ENCODE results near the gene HYAL3. TPM values are rescaled to one million over a fixed set of nuclear protein-coding genes. Genes with fewer than 3 reads are reported as not detected.
"Not testable (repeated sequence)": the region's sequence is repeated elsewhere in the genome, so short reads cannot be mapped to it uniquely, and the experiment has no call there.

The HYAL3 gene
- polyA plus RNA-seq, 1 experiment, result 8.5 TPM

- no peak; the same call in 1 of the 2 replicates for TF ChIP-seq CTCF (IDR thresholded peaks at IDR 0.05; ENCODE audit: insufficient read depth, low read depth, low read length)
- ChIA-PET CTCF (interaction anchor here (0.7 to 3.1 kb wide), 10 partner anchors 8 to 81 kb away, joined by 3 to 17 read pairs (median 6); partner anchors contain the start of gene ZMYND10), POLR2A (interaction anchor here (0.5 to 1.1 kb wide), 8 partner anchors 13 to 322 kb away, joined by 3 to 15 read pairs (median 5); partner anchors contain the start of gene GNAI2)
- DNase-seq (ENCODE audit: low read depth), result peak; percentile 89
- no peaks in the 10 kb centered on the region for H3K27me3 ChIP-seq (ENCODE audit: control insufficient read depth, insufficient read depth, low read length)
- H3K4me3 ChIP-seq (ENCODE audit: low read depth, low read length), result no peak overlapping the region
- H3K36me3 ChIP-seq (ENCODE audit: control insufficient read depth, insufficient read depth, low read length), result 0 out of 2 replicates have a peak, but pooled peaks cover 1% of the 10 kb centered on the region
Observed at GRCh38 chr3:50264383-50264963, 34.7 kb downstream of the HYAL3 start.

- no peak for DNase-seq (ENCODE audit: low read depth)
- POLR2A ChIA-PET, result no interaction called here
Observed at GRCh38 chr3:50263478-50264382, 35.5 kb downstream of the HYAL3 start.

GRCh38 chr3:50262778-50263177, 36.4 kb downstream of the HYAL3 start:
- Histone ChIP-seq H3K4me3 (ENCODE audit: low read depth, low read length) (no peak overlapping the region), H3K27me3 (ENCODE audit: control insufficient read depth, insufficient read depth, low read length) (no peaks in the 10 kb centered on the region), H3K36me3 (ENCODE audit: control insufficient read depth, insufficient read depth, low read length) (peaks cover 8% of the 10 kb centered on the region)
- no peak for TF ChIP-seq CTCF (IDR thresholded peaks at IDR 0.05; ENCODE audit: insufficient read depth, low read depth, low read length)
- ChIA-PET POLR2A (no interaction called here), CTCF (interaction anchor here (0.7 to 4.9 kb wide), 5 partner anchors 7 to 37 kb away, joined by 3 to 58 read pairs (median 6); partner anchors contain the start of gene SEMA3B)
- no peak for DNase-seq (ENCODE audit: low read depth)

More at GRCh38 chr3:50263478-50264382, 35.5 kb downstream of the HYAL3 start:
- CTCF ChIA-PET, result interaction anchor here (0.7 to 4.9 kb wide), 10 partner anchors 8 to 69 kb away, joined by 3 to 58 read pairs (median 6); partner anchors contain the start of gene SEMA3B
- H3K4me3 ChIP-seq (ENCODE audit: low read depth, low read length), result no peak overlapping the region
- no peak for TF ChIP-seq CTCF (IDR thresholded peaks at IDR 0.05; ENCODE audit: insufficient read depth, low read depth, low read length)
- no peaks in the 10 kb centered on the region for H3K27me3 ChIP-seq (ENCODE audit: control insufficient read depth, insufficient read depth, low read length)
- peaks cover 4% of the 10 kb centered on the region; the same call in 1 of the 2 replicates for H3K36me3 ChIP-seq (ENCODE audit: control insufficient read depth, insufficient read depth, low read length)

GRCh38 chr3:50262200-50262599, 37.0 kb downstream of the HYAL3 start:
- peaks cover 14% of the 10 kb centered on the region for H3K36me3 ChIP-seq (ENCODE audit: control insufficient read depth, insufficient read depth, low read length)
- H3K4me3 ChIP-seq (ENCODE audit: low read depth, low read length); POLR2A ChIA-PET; H3K27me3 ChIP-seq (ENCODE audit: control insufficient read depth, insufficient read depth, low read length); DNase-seq (ENCODE audit: low read depth): not testable (repeated sequence)
- CTCF ChIA-PET, result interaction anchor here (4.9 to 13.0 kb wide), 3 partner anchors 9 to 34 kb away, joined by 51 to 114 read pairs (median 58); partner anchors contain the start of gene SEMA3B

GRCh38 chr3:50261505-50261904, 37.7 kb downstream of the HYAL3 start:
- no peak for TF ChIP-seq CTCF (IDR thresholded peaks at IDR 0.05; ENCODE audit: insufficient read depth, low read depth, low read length)
- DNase-seq (ENCODE audit: low read depth), result no peak
- Histone ChIP-seq H3K4me3 (ENCODE audit: low read depth, low read length) (no peak overlapping the region), H3K27me3 (ENCODE audit: control insufficient read depth, insufficient read depth, low read length) (no peaks in the 10 kb centered on the region), H3K36me3 (ENCODE audit: control insufficient read depth, insufficient read depth, low read length) (peaks cover 21% of the 10 kb centered on the region)
- ChIA-PET CTCF (interaction anchor here (3.3 to 13.0 kb wide), 4 partner anchors 10 to 63 kb away, joined by 17 to 114 read pairs (median 54); partner anchors contain the start of gene SEMA3B), POLR2A (no interaction called here)

Measured in BJ (cell line).